Body of pancreas (tissue), 4 donors: ENCODE measurements around the gene AMBRA1. TPM values are rescaled to one million over a fixed set of nuclear protein-coding genes. Genes with fewer than 3 reads are reported as not detected.

Experiments
- ATAC-seq: fragments of 150-250 bp; one replicate; pipeline ENCODE4 v1.9.1; 2016
- DNase-seq, 4 donors: peaks; one replicate each; pipeline ENCODE4 v3.0.0-alpha.2; 2019
- H3K27ac ChIP-seq, 4 donors: fragments of 200-600 bp; sonication (generic); 1 replicate in 3 of 4; 2 replicates in 1 of 4; pipeline versions ENCODE4 v1.5.1 to v1.6.1; 2016 to 2019; ENCODE audit warnings: mild to moderate bottlenecking in 1 of 4, mixed read lengths in 1 of 4, moderate library complexity in 1 of 4
- H3K27me3 ChIP-seq, 2 donors: fragments of 200-600 bp; sonication (generic); one replicate each; pipeline ENCODE4 v1.6.0; 2016; ENCODE audit warnings: mild to moderate bottlenecking in 1 of 2
- H3K36me3 ChIP-seq, 2 donors: fragments of 200-600 bp; sonication (generic); replicated peaks in 1 of 2; 2 replicates each; pipeline ENCODE4 v1.5.1; 2016; ENCODE audit warnings: low read depth in 2 of 2; ENCODE audit not compliant: insufficient read depth in 1 of 2
- H3K4me1 ChIP-seq: fragments of 200-600 bp; sonication (generic); one replicate; pipeline ENCODE4 v1.6.0; 2016
- H3K4me3 ChIP-seq, 2 donors: fragments of 200-600 bp; sonication (generic); 1 replicate in 1 of 2; 2 replicates in 1 of 2; pipeline ENCODE4 v1.5.1; 2016 to 2019
- H3K9me3 ChIP-seq, 3 donors: fragments of 200-600 bp; sonication (generic); 1 replicate in 2 of 3; 2 replicates in 1 of 3; pipeline ENCODE4 v1.5.1; 2016
- POLR2A ChIP-seq, 3 donors: fragments of 450-650 bp; IDR thresholded peaks; one replicate each; pipeline ENCODE4 v1.6.1; 2016; ENCODE audit warnings: antibody characterized with exemption in 3 of 3, mild to moderate bottlenecking in 2 of 3
- WGBS, 2 donors: methylation state at CpG; one replicate each; pipeline ENCODE4 v1.1.5; 2017; 5-methylcytosine and 5-hydroxymethylcytosine counted together
- intact Hi-C: fragments of 100-400 bp; cut with DNase I; formaldehyde crosslinking; loops from one replicate; pipeline ENCODE4 v1.15.1; 2023
- total RNA-seq, 2 donors: library from RNA; depleted of rRNA; stranded (reverse); fragments of >200 nt; gene quantifications; one replicate each; pipeline ENCODE4 v1.1.0, GENCODE V29; 2016
- TF ChIP-seq, protein P1 (sequence below), 7 experiments: fragments of 450-650 bp in 4 of 7; fragments of 200-600 bp in 3 of 7; sonication (generic) in 3 of 7; IDR thresholded peaks; one replicate each; pipeline ENCODE4 v1.5.1; 2016 to 2019; ENCODE audit warnings: antibody characterized with exemption in 7 of 7

Gene AMBRA1
- total RNA-seq, 2 donors from 2014 or later: 17.6 to 43.2 TPM

DNA sequence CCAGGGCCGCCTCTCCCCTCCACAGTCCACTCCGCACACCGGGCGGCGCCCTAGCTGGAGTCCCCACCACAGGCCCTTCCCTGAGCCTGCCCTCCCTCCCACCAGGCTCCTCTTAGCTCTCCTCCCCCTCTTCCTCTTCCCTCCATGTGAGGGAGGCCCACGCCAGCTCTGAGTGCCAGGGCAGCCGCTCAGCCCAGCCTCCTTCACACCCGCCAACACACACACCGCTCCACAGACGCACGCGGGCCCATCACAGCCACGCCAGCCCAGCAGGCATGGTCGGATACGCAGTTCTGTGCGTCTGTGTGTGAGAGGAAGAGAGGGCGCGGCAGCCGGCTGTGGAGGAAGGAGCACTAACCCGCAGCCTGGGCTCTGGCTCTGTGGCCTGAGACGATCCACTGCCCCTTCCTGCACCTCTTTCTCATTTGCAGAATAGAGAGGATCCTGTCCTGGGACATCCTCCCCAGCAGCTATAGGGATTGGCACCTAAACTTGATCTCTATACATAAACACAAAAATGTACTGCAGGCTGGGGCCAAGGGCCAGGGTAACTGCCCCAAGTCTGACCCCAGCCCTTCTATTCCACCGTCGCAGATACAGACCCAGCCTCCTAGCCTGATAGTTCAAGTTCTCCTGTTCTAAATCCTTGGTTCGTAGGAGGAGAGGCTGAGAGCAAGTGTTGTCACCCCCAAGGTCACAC is 205.8 kb downstream of the AMBRA1 start:
- peaks cover 41% of the 10 kb centered on the region for H3K4me1 ChIP-seq
- TF ChIP-seq, protein P1, sequence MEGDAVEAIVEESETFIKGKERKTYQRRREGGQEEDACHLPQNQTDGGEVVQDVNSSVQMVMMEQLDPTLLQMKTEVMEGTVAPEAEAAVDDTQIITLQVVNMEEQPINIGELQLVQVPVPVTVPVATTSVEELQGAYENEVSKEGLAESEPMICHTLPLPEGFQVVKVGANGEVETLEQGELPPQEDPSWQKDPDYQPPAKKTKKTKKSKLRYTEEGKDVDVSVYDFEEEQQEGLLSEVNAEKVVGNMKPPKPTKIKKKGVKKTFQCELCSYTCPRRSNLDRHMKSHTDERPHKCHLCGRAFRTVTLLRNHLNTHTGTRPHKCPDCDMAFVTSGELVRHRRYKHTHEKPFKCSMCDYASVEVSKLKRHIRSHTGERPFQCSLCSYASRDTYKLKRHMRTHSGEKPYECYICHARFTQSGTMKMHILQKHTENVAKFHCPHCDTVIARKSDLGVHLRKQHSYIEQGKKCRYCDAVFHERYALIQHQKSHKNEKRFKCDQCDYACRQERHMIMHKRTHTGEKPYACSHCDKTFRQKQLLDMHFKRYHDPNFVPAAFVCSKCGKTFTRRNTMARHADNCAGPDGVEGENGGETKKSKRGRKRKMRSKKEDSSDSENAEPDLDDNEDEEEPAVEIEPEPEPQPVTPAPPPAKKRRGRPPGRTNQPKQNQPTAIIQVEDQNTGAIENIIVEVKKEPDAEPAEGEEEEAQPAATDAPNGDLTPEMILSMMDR (IDR thresholded peaks at IDR 0.05): no peak
- TF ChIP-seq POLR2A (IDR thresholded peaks at IDR 0.05): no peak
- intact Hi-C loops: no loop called here
- no peaks in the 10 kb centered on the region for H3K36me3 ChIP-seq
- no peak overlapping the region for H3K27ac ChIP-seq
- no peaks in the 10 kb centered on the region for H3K9me3 ChIP-seq
- H3K27me3 ChIP-seq: peaks cover 0 to 23% of the 10 kb centered on the region in 2 donors
- WGBS, 2 donors: 28 to 31% methylated on average over 19 to 24 of the region's 24 CpGs
- ATAC-seq: no peak
- H3K4me3 ChIP-seq: no peak overlapping the region
- DNase-seq: no peak

DNA sequence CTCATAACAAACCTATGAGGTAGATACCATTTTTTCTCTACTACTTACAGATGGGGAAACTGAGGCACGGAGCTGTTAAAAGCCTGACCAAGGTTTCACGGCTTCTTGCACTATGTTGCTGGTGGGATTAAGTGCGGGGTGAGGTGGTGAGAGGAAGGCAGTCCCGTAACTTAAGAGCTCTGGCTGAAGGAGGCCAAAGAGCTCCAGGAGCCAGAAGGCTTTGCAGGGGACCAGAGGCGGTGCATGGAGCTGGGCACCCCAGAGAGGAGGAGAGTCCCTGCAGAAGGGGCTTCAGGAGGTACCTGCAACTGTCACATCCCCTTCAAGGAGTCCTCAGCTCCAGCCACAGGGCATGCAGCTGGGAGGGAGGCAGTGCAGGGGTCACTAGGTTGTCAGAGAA is 206.4 kb downstream of the AMBRA1 start:
- ATAC-seq (no peak), DNase-seq (no peak)
- 64% methylated on average over 5 of the region's 5 CpGs for WGBS, 2 donors
- H3K27ac ChIP-seq: no peak overlapping the region
- H3K4me3 ChIP-seq: no peak overlapping the region
- H3K9me3 ChIP-seq: no peaks in the 10 kb centered on the region
- H3K4me1 ChIP-seq: peaks cover 35% of the 10 kb centered on the region
- intact Hi-C loops: no loop called here
- peaks cover 0 to 28% of the 10 kb centered on the region in 2 donors for H3K27me3 ChIP-seq
- TF ChIP-seq, protein P1 (IDR thresholded peaks at IDR 0.05): no peak
- no peak for TF ChIP-seq POLR2A (IDR thresholded peaks at IDR 0.05)
- no peaks in the 10 kb centered on the region for H3K36me3 ChIP-seq

DNA sequence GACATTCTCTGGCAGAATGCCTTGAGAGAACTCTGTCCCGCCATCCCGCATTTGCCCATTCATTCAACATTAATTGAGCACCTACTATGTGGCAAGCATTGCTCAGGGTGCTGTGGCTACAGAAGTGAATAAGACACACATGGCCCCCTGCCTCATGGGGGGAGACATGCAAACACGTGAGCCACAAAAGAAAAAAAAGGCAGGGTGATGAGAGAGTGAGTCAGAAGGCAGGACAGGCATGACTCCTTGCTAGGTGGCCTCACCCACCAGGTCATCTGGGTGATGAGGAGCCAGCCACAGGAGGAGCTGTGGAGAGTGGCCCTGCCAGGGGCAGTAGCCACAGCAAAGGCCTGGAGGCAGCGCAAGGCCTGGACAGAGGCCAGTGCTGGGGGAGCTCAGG is 207.1 kb downstream of the AMBRA1 start:
- WGBS, 2 donors: 86 to 92% methylated on average over 4 of the region's 4 CpGs
- intact Hi-C loops: no loop called here
- H3K27me3 ChIP-seq: peaks cover 0 to 32% of the 10 kb centered on the region in 2 donors

DNA sequence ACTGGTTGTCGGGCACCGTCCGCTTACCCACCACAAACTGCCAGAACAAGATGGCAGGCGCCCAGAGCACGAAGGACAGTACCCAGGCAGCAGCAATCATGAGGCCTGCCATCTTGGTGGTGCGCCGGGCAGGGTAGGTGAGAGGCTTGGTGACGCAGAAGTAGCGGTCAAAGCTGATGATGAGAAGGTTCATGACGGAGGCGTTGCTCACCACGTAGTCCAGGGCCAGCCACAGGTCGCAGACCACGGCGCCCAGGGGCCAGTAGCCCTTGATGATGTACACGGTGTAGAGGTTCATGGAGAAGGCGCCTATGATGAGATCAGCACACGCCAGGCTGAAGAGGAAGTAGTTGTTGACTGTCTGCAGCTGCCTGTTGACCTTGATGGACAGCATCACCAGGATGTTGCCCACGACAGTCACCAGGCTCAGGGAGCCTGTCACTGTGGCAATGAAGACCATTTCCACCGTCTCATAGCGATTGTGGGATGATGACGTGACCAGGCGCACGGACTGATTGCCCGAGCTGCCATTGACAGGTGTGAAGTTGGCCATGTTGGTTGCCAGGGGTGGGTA is 207.7 kb downstream of the AMBRA1 start:
- H3K27me3 ChIP-seq: peaks cover 0 to 29% of the 10 kb centered on the region in 2 donors
- DNase-seq (no peak), ATAC-seq (no peak)
- 92 to 94% methylated on average over 22 to 25 of the region's 25 CpGs for WGBS, 2 donors
- TF ChIP-seq, protein P1 (IDR thresholded peaks at IDR 0.05): no peak
- no peak for TF ChIP-seq POLR2A (IDR thresholded peaks at IDR 0.05)
- no peaks in the 10 kb centered on the region for H3K36me3 ChIP-seq
- no peaks in the 10 kb centered on the region for H3K9me3 ChIP-seq
- no peak overlapping the region for H3K4me3 ChIP-seq
- no peak overlapping the region for H3K27ac ChIP-seq
- intact Hi-C loops: no loop called here
- H3K4me1 ChIP-seq: peaks cover 33% of the 10 kb centered on the region

More for the DNA sequence above, 207.1 kb downstream of the AMBRA1 start:
- ATAC-seq (no peak), DNase-seq (no peak)
- Histone ChIP-seq H3K36me3 (no peaks in the 10 kb centered on the region), H3K27ac (no peak overlapping the region), H3K9me3 (no peaks in the 10 kb centered on the region), H3K4me3 (no peak overlapping the region), H3K4me1 (peaks cover 35% of the 10 kb centered on the region)
- TF ChIP-seq, protein P1 (IDR thresholded peaks at IDR 0.05): no peak
- TF ChIP-seq POLR2A (IDR thresholded peaks at IDR 0.05): no peak
